ENCODE measurements around the gene LIPK.

The LIPK gene

GRCh38 chr10:88731296-88731695 is 25.2 kb downstream of the LIPK start:
- no peak for TF ChIP-seq REST (IDR thresholded peaks at IDR 0.05; ENCODE audit: low read depth)
- TF ChIP-seq EGR1 (IDR thresholded peaks at IDR 0.05), result no peak
- no peak for TF ChIP-seq CEBPB (IDR thresholded peaks at IDR 0.05)
- no peak for TF ChIP-seq TCF12 (IDR thresholded peaks at IDR 0.05; ENCODE audit: low read depth)
- TF ChIP-seq TAF1 (IDR thresholded peaks at IDR 0.05; ENCODE audit: low read depth), result no peak
- TF ChIP-seq RAD21 (IDR thresholded peaks at IDR 0.05; ENCODE audit: low read depth), result no peak
- TF ChIP-seq YY1 (IDR thresholded peaks at IDR 0.05; ENCODE audit: low read depth), result no peak
- no peak for TF ChIP-seq CREB1 (IDR thresholded peaks at IDR 0.05; ENCODE audit: low read depth)
- TF ChIP-seq FOXM1 (IDR thresholded peaks at IDR 0.05; ENCODE audit: borderline replicate concordance, low read depth), result no peak
- no peak for TF ChIP-seq NFIC (IDR thresholded peaks at IDR 0.05)
- TF ChIP-seq, protein P1, sequence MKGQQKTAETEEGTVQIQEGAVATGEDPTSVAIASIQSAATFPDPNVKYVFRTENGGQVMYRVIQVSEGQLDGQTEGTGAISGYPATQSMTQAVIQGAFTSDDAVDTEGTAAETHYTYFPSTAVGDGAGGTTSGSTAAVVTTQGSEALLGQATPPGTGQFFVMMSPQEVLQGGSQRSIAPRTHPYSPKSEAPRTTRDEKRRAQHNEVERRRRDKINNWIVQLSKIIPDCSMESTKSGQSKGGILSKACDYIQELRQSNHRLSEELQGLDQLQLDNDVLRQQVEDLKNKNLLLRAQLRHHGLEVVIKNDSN (IDR thresholded peaks at IDR 0.05), result no peak
- no peak for TF ChIP-seq ZBTB7A (IDR thresholded peaks at IDR 0.05; ENCODE audit: low read depth)
- TF ChIP-seq TEAD4 (IDR thresholded peaks at IDR 0.05), result no peak
- TF ChIP-seq, protein P2, sequence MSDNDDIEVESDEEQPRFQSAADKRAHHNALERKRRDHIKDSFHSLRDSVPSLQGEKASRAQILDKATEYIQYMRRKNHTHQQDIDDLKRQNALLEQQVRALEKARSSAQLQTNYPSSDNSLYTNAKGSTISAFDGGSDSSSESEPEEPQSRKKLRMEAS (IDR thresholded peaks at IDR 0.05), result no peak

DNA sequence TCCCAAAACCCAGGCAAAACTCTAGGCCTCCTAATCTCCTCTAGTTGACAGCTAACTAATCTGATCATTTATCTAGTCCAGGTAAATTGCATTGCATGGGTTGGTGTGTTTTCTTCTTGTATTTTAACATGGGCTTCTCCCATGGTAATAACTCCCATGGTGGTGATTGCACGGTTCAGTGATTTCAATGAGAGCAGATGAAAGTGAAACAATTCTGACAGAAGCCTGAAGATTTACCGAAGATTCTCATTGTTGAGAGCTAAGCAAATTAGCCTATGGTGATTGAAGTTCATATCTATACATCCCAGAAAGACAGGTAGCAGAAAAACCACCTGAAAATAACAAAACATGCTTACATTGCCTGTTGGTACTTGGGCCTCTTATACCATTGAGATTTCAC is 27.2 kb downstream of the LIPK start:
- TF ChIP-seq ZBTB7A (IDR thresholded peaks at IDR 0.05; ENCODE audit: low read depth) (no peak), TCF12 (IDR thresholded peaks at IDR 0.05; ENCODE audit: low read depth) (no peak), FOXM1 (IDR thresholded peaks at IDR 0.05; ENCODE audit: borderline replicate concordance, low read depth) (no peak)
- TF ChIP-seq, protein P2 (IDR thresholded peaks at IDR 0.05), result no peak

GRCh38 chr10:88735661-88736060 is 29.6 kb downstream of the LIPK start:
- TF ChIP-seq CREB1 (IDR thresholded peaks at IDR 0.05; ENCODE audit: low read depth), result no peak
- no peak for TF ChIP-seq REST (IDR thresholded peaks at IDR 0.05; ENCODE audit: low read depth)
- TF ChIP-seq RAD21 (IDR thresholded peaks at IDR 0.05; ENCODE audit: low read depth), result no peak
- TF ChIP-seq TCF12 (IDR thresholded peaks at IDR 0.05; ENCODE audit: low read depth), result no peak
- TF ChIP-seq EGR1 (IDR thresholded peaks at IDR 0.05), result no peak
- no peak for TF ChIP-seq YY1 (IDR thresholded peaks at IDR 0.05; ENCODE audit: low read depth)
- no peak for TF ChIP-seq ZBTB7A (IDR thresholded peaks at IDR 0.05; ENCODE audit: low read depth)
- no peak for TF ChIP-seq EP300 (IDR thresholded peaks at IDR 0.05; ENCODE audit: borderline replicate concordance)

DNA sequence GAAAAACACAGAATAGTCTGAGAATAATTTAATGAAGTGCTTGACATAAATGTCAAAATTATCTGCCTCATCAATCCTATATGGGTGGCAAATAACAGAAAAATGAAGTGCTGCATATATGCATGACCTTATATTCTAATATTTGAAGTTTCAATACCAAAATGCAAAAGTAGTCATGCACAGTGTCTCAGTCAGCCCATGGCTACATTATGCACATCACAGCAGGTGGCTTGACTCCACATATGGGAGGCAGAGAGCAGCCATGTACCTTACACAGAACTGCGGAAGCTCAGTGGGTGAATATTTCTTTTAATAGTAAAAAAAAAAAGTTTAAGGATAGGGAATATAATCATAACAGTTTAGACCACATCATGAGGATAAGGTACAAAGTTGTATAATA is 36.4 kb downstream of the LIPK start:
- TF ChIP-seq EGR1 (IDR thresholded peaks at IDR 0.05) (no peak), ZBTB7A (IDR thresholded peaks at IDR 0.05; ENCODE audit: low read depth) (no peak), CEBPB (IDR thresholded peaks at IDR 0.05) (no peak), TCF12 (IDR thresholded peaks at IDR 0.05; ENCODE audit: low read depth) (no peak), TAF1 (IDR thresholded peaks at IDR 0.05; ENCODE audit: low read depth) (no peak), CREB1 (IDR thresholded peaks at IDR 0.05; ENCODE audit: low read depth) (no peak), RAD21 (IDR thresholded peaks at IDR 0.05; ENCODE audit: low read depth) (no peak), FOXM1 (IDR thresholded peaks at IDR 0.05; ENCODE audit: borderline replicate concordance, low read depth) (no peak)
- TF ChIP-seq, protein P1 (IDR thresholded peaks at IDR 0.05), result no peak

GRCh38 chr10:88744002-88744401 is 38.0 kb downstream of the LIPK start:
- TF ChIP-seq RAD21 (IDR thresholded peaks at IDR 0.05; ENCODE audit: low read depth) (peak; percentile 37; the same call in 1 of the 2 replicates), ZBTB7A (IDR thresholded peaks at IDR 0.05; ENCODE audit: low read depth) (no peak)

- TF ChIP-seq CREB1 (IDR thresholded peaks at IDR 0.05; ENCODE audit: low read depth) (no peak), REST (IDR thresholded peaks at IDR 0.05; ENCODE audit: low read depth) (no peak), YY1 (IDR thresholded peaks at IDR 0.05; ENCODE audit: low read depth) (no peak), EGR1 (IDR thresholded peaks at IDR 0.05) (no peak), TCF12 (IDR thresholded peaks at IDR 0.05; ENCODE audit: low read depth) (no peak), NFIC (IDR thresholded peaks at IDR 0.05) (no peak), TEAD4 (IDR thresholded peaks at IDR 0.05) (no peak), RAD21 (IDR thresholded peaks at IDR 0.05; ENCODE audit: low read depth) (no peak), FOXM1 (IDR thresholded peaks at IDR 0.05; ENCODE audit: borderline replicate concordance, low read depth) (no peak), EP300 (IDR thresholded peaks at IDR 0.05; ENCODE audit: borderline replicate concordance) (no peak), CEBPB (IDR thresholded peaks at IDR 0.05) (no peak)
- TF ChIP-seq, protein P1 (IDR thresholded peaks at IDR 0.05), result no peak
- TF ChIP-seq, protein P2 (IDR thresholded peaks at IDR 0.05), result no peak
These were observed 39.6 kb downstream of the LIPK start for GRCh38 chr10:88745633-88746032.
